HG03460 (cell line): ENCODE results near the gene EFNB3.

Experiments
- ATAC-seq: cut with Tn5 transposase; IDR thresholded peaks from one replicate; pipeline ENCODE4 v1.9.1; 2021; ENCODE audit not compliant: unreplicated experiment

EFNB3 gene

GRCh38 chr17:7697828-7698588 lies 7.0 kb upstream of the EFNB3 start:
- no peak for ATAC-seq

GRCh38 chr17:7700510-7700909 lies 4.5 kb upstream of the EFNB3 start:
- ATAC-seq: no peak

- no peak for ATAC-seq
Measured at GRCh38 chr17:7701681-7702080, 3.3 kb upstream of the EFNB3 start.

- ATAC-seq: no peak
Measured at GRCh38 chr17:7702776-7703175, 2.2 kb upstream of the EFNB3 start.

GRCh38 chr17:7703584-7704479 lies 1.2 kb upstream of the EFNB3 start:
- ATAC-seq: no peak

GRCh38 chr17:7705269-7706255 lies 560 bp downstream of the EFNB3 start:
- no peak for ATAC-seq

GRCh38 chr17:7706631-7707354 lies 1.8 kb downstream of the EFNB3 start:
- ATAC-seq: no peak

GRCh38 chr17:7707446-7707845 lies 2.4 kb downstream of the EFNB3 start:
- no peak for ATAC-seq

GRCh38 chr17:7707858-7708750 lies 3.1 kb downstream of the EFNB3 start:
- ATAC-seq: no peak

- ATAC-seq: no peak
Measured at GRCh38 chr17:7709031-7709430, 4.0 kb downstream of the EFNB3 start.

GRCh38 chr17:7710301-7710700 lies 5.3 kb downstream of the EFNB3 start:
- ATAC-seq: no peak

GRCh38 chr17:7711051-7711755 lies 6.2 kb downstream of the EFNB3 start:
- ATAC-seq: no peak

- ATAC-seq: no peak
Measured at GRCh38 chr17:7712111-7712771, 7.2 kb downstream of the EFNB3 start.

GRCh38 chr17:7713782-7714181 lies 8.8 kb downstream of the EFNB3 start:
- ATAC-seq: no peak

GRCh38 chr17:7714721-7715594 lies 10.0 kb downstream of the EFNB3 start:
- ATAC-seq: no peak

GRCh38 chr17:7715936-7716886 lies 11.2 kb downstream of the EFNB3 start:
- no peak for ATAC-seq
